ENCODE data around the gene USP44. TPM values are rescaled to one million over a fixed set of nuclear protein-coding genes. Genes with fewer than 3 reads are reported as not detected.

USP44 gene
- total RNA-seq, 4 donors from 2014 or later = 3.3 to 6.2 (median 5.3) TPM

GRCh38 chr12:95509300-95509699 lies 42.0 kb downstream of the USP44 start:
- no peak overlapping the region for H3K27ac ChIP-seq (replicated peaks in 1 of 4)
- intact Hi-C loops (cut with DNase I) = no loop called here
- no peak overlapping the region for H3K4me3 ChIP-seq
- peaks cover 0 to 30% (median 29%) of the 10 kb centered on the region in 4 donors for H3K4me1 ChIP-seq
- peaks cover 42 to 97% (median 77%) of the 10 kb centered on the region in 4 donors for H3K36me3 ChIP-seq
- no peaks in the 10 kb centered on the region for H3K9me3 ChIP-seq
- no peak for DNase-seq (ENCODE audit: extremely low spot score)
- 42% methylated on average over 3 of the region's 3 CpGs for WGBS
- no peaks in the 10 kb centered on the region for H3K27me3 ChIP-seq
- TF ChIP-seq POLR2A (IDR thresholded peaks at IDR 0.05; ENCODE audit: low read depth) (no peak), EP300 (IDR thresholded peaks at IDR 0.05) (no peak), POLR2AphosphoS5 (IDR thresholded peaks at IDR 0.05) (no peak), CTCF (IDR thresholded peaks at IDR 0.05) (no peak)

GRCh38 chr12:95506707-95507523 lies 44.4 kb downstream of the USP44 start:
- Histone ChIP-seq H3K9me3 (no peaks in the 10 kb centered on the region), H3K27ac (replicated peaks in 1 of 4) (peak overlapping the region in 1 of 4 donors; percentile 21), H3K4me1 (peaks cover 0 to 30% (median 29%) of the 10 kb centered on the region in 4 donors), H3K36me3 (peaks cover 22 to 78% (median 70%) of the 10 kb centered on the region in 4 donors), H3K27me3 (no peaks in the 10 kb centered on the region), H3K4me3 (no peak overlapping the region)
- TF ChIP-seq POLR2A (IDR thresholded peaks at IDR 0.05; ENCODE audit: low read depth) (no peak), EP300 (IDR thresholded peaks at IDR 0.05) (no peak), CTCF (IDR thresholded peaks at IDR 0.05) (no peak), POLR2AphosphoS5 (IDR thresholded peaks at IDR 0.05) (no peak)
- intact Hi-C loops (cut with DNase I) = no loop called here
- 76% methylated on average over 10 of the region's 10 CpGs for WGBS
- DNase-seq (ENCODE audit: extremely low spot score) = no peak

GRCh38 chr12:95505039-95505438 lies 46.2 kb downstream of the USP44 start:
- Histone ChIP-seq H3K27ac (replicated peaks in 1 of 4) (no peak overlapping the region), H3K27me3 (no peaks in the 10 kb centered on the region), H3K4me1 (peaks cover 0 to 30% (median 22%) of the 10 kb centered on the region in 4 donors), H3K9me3 (no peaks in the 10 kb centered on the region), H3K36me3 (peaks cover 19 to 83% (median 64%) of the 10 kb centered on the region in 4 donors), H3K4me3 (no peak overlapping the region)
- DNase-seq (ENCODE audit: extremely low spot score) = no peak
- 97% methylated on average over 5 of the region's 5 CpGs for WGBS
- TF ChIP-seq POLR2A (IDR thresholded peaks at IDR 0.05; ENCODE audit: low read depth) (no peak), EP300 (IDR thresholded peaks at IDR 0.05) (no peak), POLR2AphosphoS5 (IDR thresholded peaks at IDR 0.05) (no peak), CTCF (IDR thresholded peaks at IDR 0.05) (no peak)
- intact Hi-C loops (cut with DNase I) = no loop called here

GRCh38 chr12:95504140-95504539 lies 47.1 kb downstream of the USP44 start:
- H3K27me3 ChIP-seq = no peaks in the 10 kb centered on the region
- peaks cover 0 to 23% (median 17%) of the 10 kb centered on the region in 4 donors for H3K4me1 ChIP-seq
- no peak overlapping the region for H3K27ac ChIP-seq (replicated peaks in 1 of 4)
- 96% methylated on average over 4 of the region's 4 CpGs for WGBS
- DNase-seq (ENCODE audit: extremely low spot score) = no peak
- no peaks in the 10 kb centered on the region for H3K9me3 ChIP-seq
- TF ChIP-seq POLR2AphosphoS5 (IDR thresholded peaks at IDR 0.05) = no peak
- TF ChIP-seq CTCF (IDR thresholded peaks at IDR 0.05) = no peak
- TF ChIP-seq POLR2A (IDR thresholded peaks at IDR 0.05; ENCODE audit: low read depth) = no peak
- no peak for TF ChIP-seq EP300 (IDR thresholded peaks at IDR 0.05)
- no peak overlapping the region for H3K4me3 ChIP-seq
- peaks cover 27 to 86% (median 66%) of the 10 kb centered on the region in 4 donors for H3K36me3 ChIP-seq
- intact Hi-C loops (cut with DNase I) = no loop called here

Measured in esophagus muscularis mucosa (tissue), 4 donors.